ENCODE measurements around the gene PGA3. TPM values are rescaled to one million over a fixed set of nuclear protein-coding genes. Genes with fewer than 3 reads are reported as not detected.
"Not testable (repeated sequence)": the region's sequence is repeated elsewhere in the genome, so short reads cannot be mapped to it uniquely, and the experiment has no call there.

PGA3 gene
- not detected for total RNA-seq
- not detected for polyA plus RNA-seq

DNA sequence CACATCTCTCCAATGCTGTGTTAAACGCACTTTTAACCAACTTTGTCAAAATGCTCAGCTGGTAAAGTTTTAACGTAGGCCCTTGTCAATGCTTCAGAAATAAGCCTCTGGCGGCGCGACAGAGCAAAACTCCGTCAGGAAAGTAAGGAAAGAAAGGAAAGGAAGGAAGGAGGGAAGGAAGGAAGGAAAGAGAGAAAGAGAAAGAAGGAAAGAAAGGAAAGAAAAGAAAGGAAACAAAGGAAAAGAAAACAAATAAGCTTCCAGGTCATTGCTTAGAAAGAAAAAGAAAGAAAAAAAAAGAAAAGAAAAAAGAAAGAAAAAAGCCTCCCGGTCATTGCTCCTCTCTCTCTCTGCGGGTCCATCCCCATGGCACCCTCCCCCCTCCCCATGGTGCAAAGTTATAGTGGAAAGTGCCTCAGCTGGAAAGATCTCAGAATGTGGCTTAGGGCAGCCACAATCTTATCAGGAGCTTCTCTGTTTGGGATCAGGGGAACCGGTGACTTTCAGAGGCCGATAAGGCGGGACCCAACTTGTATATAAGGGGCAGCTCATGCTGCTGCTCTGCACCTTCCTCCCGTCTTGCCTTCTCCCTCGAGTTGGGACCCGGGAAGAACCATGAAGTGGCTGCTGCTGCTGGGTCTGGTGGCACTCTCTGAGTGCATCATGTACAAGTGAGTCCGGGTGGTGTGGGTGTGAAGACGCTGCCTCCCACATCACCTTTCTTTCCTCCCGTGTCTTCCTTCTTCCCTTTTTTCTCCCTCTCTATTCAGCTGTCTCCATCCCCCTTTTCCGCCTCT, at the start of gene PGA3:
TSS of gene PGA3 (plus strand) at position 566 of the 797 bp plus-strand sequence. CDS start at position 616, 50 bp downstream.
- H3K4me1 ChIP-seq (ENCODE audit: insufficient read depth, low read length); H3K4me3 ChIP-seq (ENCODE audit: low read length in 2 of 2); intact Hi-C loops (cut with micrococcal nuclease); POLR2A ChIA-PET (ENCODE audit: partially characterized antibody); H3K9me3 Mint-ChIP-seq; H3K9me3 ChIP-seq (ENCODE audit: control insufficient read depth in 1 of 2, low read length in 2 of 2); DNase-seq; H3K27ac Mint-ChIP-seq; H3K36me3 ChIP-seq (ENCODE audit: insufficient read depth, low read length); H3K4me1 Mint-ChIP-seq; H3K27me3 ChIP-seq (ENCODE audit: insufficient read depth, low read length); H3K36me3 Mint-ChIP-seq; H3K4me3 Mint-ChIP-seq; H3K27ac ChIP-seq (ENCODE audit: low read depth, low read length): not testable (repeated sequence)
- peaks cover 13 to 19% of the 10 kb centered on the region in 2 donors for H3K27me3 Mint-ChIP-seq
- CTCF ChIA-PET (ENCODE audit: partially characterized antibody), result interaction anchor here (0.6 kb wide), 1 partner anchor 345 kb away, joined by 3 read pairs; no protein-coding TSS in a partner anchor

- Mint-ChIP-seq H3K27me3 (no peaks in the 10 kb centered on the region), H3K9me3 (peaks cover 0 to 19% (median 16%) of the 10 kb centered on the region in 8 donors), H3K36me3 (peaks cover 14 to 24% of the 10 kb centered on the region in 2 donors), H3K4me3 (peak overlapping the region in 1 of 8 donors; percentile 22), H3K27ac (no peak overlapping the region), H3K4me1 (peaks cover 7 to 11% (median 9%) of the 10 kb centered on the region in 4 donors)
- Histone ChIP-seq H3K27ac (ENCODE audit: low read depth, low read length) (no peak overlapping the region), H3K4me1 (ENCODE audit: insufficient read depth, low read length) (no peaks in the 10 kb centered on the region), H3K9me3 (ENCODE audit: control insufficient read depth in 1 of 2, low read length in 2 of 2) (peaks cover 0 to 3% of the 10 kb centered on the region in 2 donors), H3K36me3 (ENCODE audit: insufficient read depth, low read length) (no peaks in the 10 kb centered on the region), H3K4me3 (ENCODE audit: low read length in 2 of 2) (no peak overlapping the region), H3K27me3 (ENCODE audit: insufficient read depth, low read length) (no peaks in the 10 kb centered on the region)
- ChIA-PET CTCF (ENCODE audit: partially characterized antibody) (interaction anchor here (0.8 kb wide), 1 partner anchor 11 kb away, joined by 3 read pairs; no protein-coding TSS in a partner anchor), POLR2A (ENCODE audit: partially characterized antibody) (no interaction called here)
- DNase-seq, result no peak
- intact Hi-C loops (cut with micrococcal nuclease), result no loop called here
Measured at GRCh38 chr11:61153593-61154095, 49.7 kb upstream of the PGA3 start.

DNA sequence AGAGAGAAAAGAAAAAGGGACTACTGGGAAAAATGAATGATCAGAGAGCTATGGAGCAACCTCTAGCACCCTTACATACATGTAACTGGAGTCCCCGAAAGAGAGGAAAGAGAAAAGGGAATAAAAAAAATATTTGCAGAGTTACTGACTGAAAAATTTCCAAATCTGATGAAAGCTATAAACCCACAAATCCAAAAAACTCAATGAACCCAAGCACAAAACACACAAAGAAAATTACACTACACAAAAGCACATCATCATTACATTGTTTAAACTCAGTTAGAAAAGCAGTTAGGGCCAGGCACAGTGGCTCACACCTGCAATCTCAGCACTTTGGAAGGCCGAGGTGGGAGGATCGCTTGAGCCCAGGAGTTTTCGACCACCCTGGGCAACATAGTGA, 48.8 kb upstream of the PGA3 start:
- H3K4me3 Mint-ChIP-seq, result peak overlapping the region in 1 of 8 donors; percentile 41
- ChIA-PET CTCF (ENCODE audit: partially characterized antibody) (interaction anchor here (0.9 to 2.2 kb wide), 2 partner anchors 25 to 33 kb away, joined by 4 to 6 read pairs; no protein-coding TSS in a partner anchor), POLR2A (ENCODE audit: partially characterized antibody) (no interaction called here)
- Histone ChIP-seq H3K27ac (ENCODE audit: low read depth, low read length) (no peak overlapping the region), H3K36me3 (ENCODE audit: insufficient read depth, low read length) (no peaks in the 10 kb centered on the region), H3K4me3 (ENCODE audit: low read length in 2 of 2) (no peak overlapping the region), H3K9me3 (ENCODE audit: control insufficient read depth in 1 of 2, low read length in 2 of 2) (peaks cover 0 to 3% of the 10 kb centered on the region in 2 donors), H3K27me3 (ENCODE audit: insufficient read depth, low read length) (no peaks in the 10 kb centered on the region), H3K4me1 (ENCODE audit: insufficient read depth, low read length) (no peaks in the 10 kb centered on the region)
- intact Hi-C loops (cut with micrococcal nuclease), result no loop called here
- H3K4me1 Mint-ChIP-seq, result peaks cover 10 to 19% (median 15%) of the 10 kb centered on the region in 4 donors
- peak overlapping the region in 2 of 7 donors; percentile 9 to 73 for H3K27ac Mint-ChIP-seq
- no peak for DNase-seq
- peaks cover 14 to 24% of the 10 kb centered on the region in 2 donors for H3K36me3 Mint-ChIP-seq
- peaks cover 0 to 19% (median 16%) of the 10 kb centered on the region in 8 donors for H3K9me3 Mint-ChIP-seq
- no peaks in the 10 kb centered on the region for H3K27me3 Mint-ChIP-seq

DNA sequence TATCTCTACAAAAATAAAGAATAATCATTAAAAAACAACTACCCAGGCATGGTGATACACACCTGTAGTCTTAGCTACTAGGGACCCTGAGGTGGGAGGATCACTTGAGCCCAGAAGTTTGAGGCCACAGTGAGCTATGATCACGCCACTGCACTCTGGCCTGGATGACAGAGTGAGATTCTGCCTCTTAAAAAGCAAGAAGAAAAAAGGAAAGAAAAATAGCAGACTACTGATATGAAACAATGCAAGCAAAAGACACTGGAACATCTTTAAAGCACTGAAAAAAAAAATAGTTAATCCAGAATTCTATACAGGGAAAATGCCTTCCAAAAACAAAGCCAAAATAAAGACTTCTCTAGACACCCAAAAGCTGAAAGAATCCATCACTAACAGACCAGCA, 48.0 kb upstream of the PGA3 start:
- Histone ChIP-seq H3K4me1 (ENCODE audit: insufficient read depth, low read length) (peaks cover 4% of the 10 kb centered on the region), H3K4me3 (ENCODE audit: low read length in 2 of 2) (no peak overlapping the region), H3K27me3 (ENCODE audit: insufficient read depth, low read length) (no peaks in the 10 kb centered on the region), H3K9me3 (ENCODE audit: control insufficient read depth in 1 of 2, low read length in 2 of 2) (peaks cover 0 to 3% of the 10 kb centered on the region in 2 donors), H3K36me3 (ENCODE audit: insufficient read depth, low read length) (no peaks in the 10 kb centered on the region), H3K27ac (ENCODE audit: low read depth, low read length) (no peak overlapping the region)
- no peak overlapping the region for H3K27ac Mint-ChIP-seq
- POLR2A ChIA-PET (ENCODE audit: partially characterized antibody), result no interaction called here
- CTCF ChIA-PET (ENCODE audit: partially characterized antibody), result interaction anchor here (0.9 to 2.2 kb wide), 3 partner anchors 9 to 32 kb away, joined by 3 to 6 read pairs (median 4); no protein-coding TSS in a partner anchor
- intact Hi-C loops (cut with micrococcal nuclease), result no loop called here
- H3K36me3 Mint-ChIP-seq, result peaks cover 14 to 24% of the 10 kb centered on the region in 2 donors
- H3K4me3 Mint-ChIP-seq, result no peak overlapping the region
- H3K4me1 Mint-ChIP-seq, result peaks cover 10 to 23% (median 18%) of the 10 kb centered on the region in 4 donors
- DNase-seq, result no peak
- peaks cover 0 to 19% (median 16%) of the 10 kb centered on the region in 8 donors for H3K9me3 Mint-ChIP-seq
- H3K27me3 Mint-ChIP-seq, result no peaks in the 10 kb centered on the region

GRCh38 chr11:61155741-61156140, 47.6 kb upstream of the PGA3 start:
- H3K36me3 ChIP-seq (ENCODE audit: insufficient read depth, low read length), result no peaks in the 10 kb centered on the region
- Mint-ChIP-seq H3K36me3 (peaks cover 14 to 24% of the 10 kb centered on the region in 2 donors), H3K4me3 (no peak overlapping the region), H3K27ac (peak overlapping the region in 1 of 7 donors; percentile 24), H3K9me3 (peaks cover 0 to 20% (median 16%) of the 10 kb centered on the region in 8 donors), H3K4me1 (peaks cover 13 to 28% (median 22%) of the 10 kb centered on the region in 4 donors), H3K27me3 (no peaks in the 10 kb centered on the region)
- ChIA-PET POLR2A (ENCODE audit: partially characterized antibody) (no interaction called here), CTCF (ENCODE audit: partially characterized antibody) (interaction anchor here (1.0 to 2.2 kb wide), 2 partner anchors 10 to 26 kb away, joined by 3 to 6 read pairs; no protein-coding TSS in a partner anchor)
- DNase-seq, result no peak
- intact Hi-C loops (cut with micrococcal nuclease), result no loop called here
- H3K27me3 ChIP-seq (ENCODE audit: insufficient read depth, low read length), result no peaks in the 10 kb centered on the region
- H3K9me3 ChIP-seq (ENCODE audit: control insufficient read depth in 1 of 2, low read length in 2 of 2), result peaks cover 0 to 3% of the 10 kb centered on the region in 2 donors
- no peak overlapping the region for H3K4me3 ChIP-seq (ENCODE audit: low read length in 2 of 2)
- H3K4me1 ChIP-seq (ENCODE audit: insufficient read depth, low read length), result peaks cover 8% of the 10 kb centered on the region
- no peak overlapping the region for H3K27ac ChIP-seq (ENCODE audit: low read depth, low read length)

- intact Hi-C loops (cut with micrococcal nuclease), result no loop called here
- no peaks in the 10 kb centered on the region for H3K36me3 ChIP-seq (ENCODE audit: insufficient read depth, low read length)
- H3K4me1 ChIP-seq (ENCODE audit: insufficient read depth, low read length), result peaks cover 18% of the 10 kb centered on the region
- peaks cover 21 to 44% (median 32%) of the 10 kb centered on the region in 4 donors for H3K4me1 Mint-ChIP-seq
- CTCF ChIA-PET (ENCODE audit: partially characterized antibody), result interaction anchor here (1.3 to 3.5 kb wide), 3 partner anchors 29 to 329 kb away, joined by 4 to 16 read pairs (median 5); no protein-coding TSS in a partner anchor
- H3K9me3 ChIP-seq (ENCODE audit: control insufficient read depth in 1 of 2, low read length in 2 of 2), result peaks cover 0 to 3% of the 10 kb centered on the region in 2 donors
- H3K4me3 ChIP-seq (ENCODE audit: low read length in 2 of 2), result no peak overlapping the region
- peaks cover 0 to 23% (median 16%) of the 10 kb centered on the region in 8 donors for H3K9me3 Mint-ChIP-seq
- peak overlapping the region in 4 of 7 donors; percentile 41 to 82 (median 53) for H3K27ac Mint-ChIP-seq
- no peak for DNase-seq
- no peaks in the 10 kb centered on the region for H3K27me3 Mint-ChIP-seq
- no peak overlapping the region for H3K27ac ChIP-seq (ENCODE audit: low read depth, low read length)
- H3K27me3 ChIP-seq (ENCODE audit: insufficient read depth, low read length), result no peaks in the 10 kb centered on the region
- peaks cover 17 to 24% of the 10 kb centered on the region in 2 donors for H3K36me3 Mint-ChIP-seq
- POLR2A ChIA-PET (ENCODE audit: partially characterized antibody), result interaction anchor here (0.7 to 1.1 kb wide), 2 partner anchors 29 to 46 kb away, joined by 3 read pairs; no protein-coding TSS in a partner anchor
- H3K4me3 Mint-ChIP-seq, result no peak overlapping the region
Measured at GRCh38 chr11:61157743-61158142, 45.6 kb upstream of the PGA3 start.
